IMR-90 (cell line): ENCODE data around the gene NADSYN1. TPM values are rescaled to one million over a fixed set of nuclear protein-coding genes. Genes with fewer than 3 reads are reported as not detected.

Experiments used
- ATAC-seq: fragments of 200-7000 bp; cut with Tn5 transposase; 2 replicates; pipeline ENCODE4 v1.9.1; 2020; ENCODE audit warnings: low read depth, mild to moderate bottlenecking, moderate library complexity
- BruUV-seq: library from RNA; stranded (reverse); fragments of 400-500 nt; replicated peaks from 2 replicates; lab custom pipeline; 2021; lab: Mats Ljungman, UMichigan
- CTCF ChIA-PET: fragments of 300-600 bp; formaldehyde crosslinking; extraction: SDS; loops from one replicate; lab custom pipeline; 2021; ENCODE audit warnings: antibody characterized with exemption; lab: Yijun Ruan, JAX
- POLR2A ChIA-PET: fragments of 300-600 bp; sonication (Branson Sonifier 250); formaldehyde crosslinking; loops from one replicate; lab custom pipeline; 2022; ENCODE audit warnings: antibody characterized with exemption; ENCODE audit not compliant: unreplicated experiment; lab: Charles Lee
- DNase-seq: peaks from one replicate; pipeline ENCODE4 v3.0.0; 2013
- H2AFZ ChIP-seq: replicated peaks from 2 replicates; pipeline ENCODE3; 2013; ENCODE audit warnings: low read length, mild to moderate bottlenecking; ENCODE audit not compliant: poor library complexity
- H2AK5ac ChIP-seq: 2 replicates; pipeline ENCODE4 v1.6.1; 2013; ENCODE audit warnings: low read depth, low read length, inconsistent platforms
- H2AK9ac ChIP-seq: replicated peaks from 2 replicates; pipeline ENCODE3; 2013; ENCODE audit warnings: mild to moderate bottlenecking, low read depth, low read length, moderate library complexity; ENCODE audit not compliant: poor library complexity
- H2BK120ac ChIP-seq: 2 replicates; pipeline ENCODE4 v1.6.1; 2013; ENCODE audit warnings: low read depth, low read length, inconsistent platforms
- H2BK15ac ChIP-seq: 3 replicates; pipeline ENCODE4 v1.6.1; 2013; ENCODE audit warnings: low read depth, low read length, inconsistent platforms
- H2BK20ac ChIP-seq: 2 replicates; pipeline ENCODE4 v1.6.1; 2013; ENCODE audit warnings: low read depth, mild to moderate bottlenecking, inconsistent platforms, low read length, moderate library complexity
- H2BK5ac ChIP-seq: 2 replicates; pipeline ENCODE4 v1.6.1; 2013; ENCODE audit warnings: mild to moderate bottlenecking, low read depth, low read length, inconsistent platforms; ENCODE audit not compliant: poor library complexity, severe bottlenecking
- H3K14ac ChIP-seq: replicated peaks from 2 replicates; pipeline ENCODE4 v1.6.1; 2013; ENCODE audit warnings: low read depth, low read length, inconsistent platforms
- H3K18ac ChIP-seq: 2 replicates; pipeline ENCODE4 v1.6.1; 2013; ENCODE audit warnings: low read depth, low read length, control low read depth
- H3K23ac ChIP-seq: 2 replicates; pipeline ENCODE4 v1.6.1; 2013; ENCODE audit warnings: low read depth, low read length, inconsistent platforms
- H3K27ac ChIP-seq: 2 replicates; pipeline ENCODE4 v1.5.1; 2013; ENCODE audit warnings: mild to moderate bottlenecking, control low read depth, low read length; ENCODE audit not compliant: insufficient read depth
- H3K27me3 ChIP-seq: 2 replicates; pipeline ENCODE4 v1.6.1; 2013; ENCODE audit warnings: low read length; ENCODE audit not compliant: control insufficient read depth, insufficient read depth
- H3K36me3 ChIP-seq: 2 replicates; pipeline ENCODE4 v1.6.1; 2013; ENCODE audit warnings: low read length, mixed read lengths; ENCODE audit not compliant: control insufficient read depth, insufficient read depth
- H3K4ac ChIP-seq: 2 replicates; pipeline ENCODE4 v1.6.1; 2013; ENCODE audit warnings: low read depth, low read length, inconsistent platforms
- H3K4me1 ChIP-seq: 2 replicates; pipeline ENCODE4 v1.6.1; 2013; ENCODE audit warnings: low read length, mixed read lengths; ENCODE audit not compliant: control insufficient read depth, insufficient read depth
- H3K4me2 ChIP-seq: 2 replicates; pipeline ENCODE4 v1.6.1; 2013; ENCODE audit warnings: low read depth, mild to moderate bottlenecking, control low read depth, low read length, moderate library complexity
- H3K4me3 ChIP-seq: 2 replicates; pipeline ENCODE4 v1.5.1; 2013; ENCODE audit warnings: low read depth, mild to moderate bottlenecking, control low read depth, low read length, moderate library complexity; ENCODE audit not compliant: insufficient read depth
- H3K56ac ChIP-seq: 2 replicates; pipeline ENCODE4 v1.6.1; 2013; ENCODE audit warnings: low read length, inconsistent platforms; ENCODE audit not compliant: insufficient read depth; ENCODE audit errors: extremely low read depth
- H3K79me1 ChIP-seq, 2 experiments: 2 replicates each; pipeline ENCODE4 v1.6.1; 2013; ENCODE audit warnings: low read length in 2 of 2, inconsistent platforms in 1 of 2, low read depth in 1 of 2
- H3K9ac ChIP-seq: 2 replicates; pipeline ENCODE4 v1.6.1; 2013; ENCODE audit warnings: low read depth, low read length, control low read depth
- H3K9me1 ChIP-seq: 2 replicates; pipeline ENCODE4 v1.6.1; 2013; ENCODE audit warnings: low read length, inconsistent platforms; ENCODE audit not compliant: insufficient read depth
- H3K9me3 ChIP-seq: 2 replicates; pipeline ENCODE4 v1.6.1; 2013; ENCODE audit warnings: low read length; ENCODE audit not compliant: control insufficient read depth, insufficient read depth
- H4K20me1 ChIP-seq: 2 replicates; pipeline ENCODE4 v1.6.1; 2013; ENCODE audit warnings: low read length, inconsistent platforms; ENCODE audit not compliant: insufficient read depth
- H4K5ac ChIP-seq: 2 replicates; pipeline ENCODE4 v1.6.1; 2013; ENCODE audit warnings: mild to moderate bottlenecking, low read depth, low read length, control low read depth
- H4K8ac ChIP-seq, 2 experiments: 2 replicates each; pipeline ENCODE4 v1.6.1; 2013; ENCODE audit warnings: low read depth in 2 of 2, low read length in 2 of 2, control low read depth in 1 of 2, inconsistent platforms in 1 of 2
- H4K91ac ChIP-seq: 2 replicates; pipeline ENCODE4 v1.6.1; 2013; ENCODE audit warnings: low read depth, low read length, inconsistent platforms; ENCODE audit not compliant: insufficient read depth
- BHLHE40 ChIP-seq: fragments of 150-350 bp; IDR thresholded peaks from 2 replicates; pipeline ENCODE4 v1.6.1; 2016; ENCODE audit warnings: mild to moderate bottlenecking, low read depth, low read length
- CEBPB ChIP-seq: IDR thresholded peaks from 2 replicates; pipeline ENCODE4 v1.6.1; 2012; ENCODE audit warnings: low read depth, low read length, improper control_type of control experiment
- CHD1 ChIP-seq: IDR thresholded peaks from 2 replicates; pipeline ENCODE4 v1.6.1; 2012; ENCODE audit warnings: low read depth, low read length, improper control_type of control experiment
- FOS ChIP-seq: fragments of 150-350 bp; IDR thresholded peaks from 2 replicates; pipeline ENCODE4 v1.6.1; 2016; ENCODE audit warnings: low read depth, low read length
- MAFK ChIP-seq: IDR thresholded peaks from 2 replicates; pipeline ENCODE4 v1.6.1; 2012; ENCODE audit warnings: low read depth, low read length, improper control_type of control experiment
- MAZ ChIP-seq: IDR thresholded peaks from 2 replicates; pipeline ENCODE4 v1.6.1; 2012; ENCODE audit warnings: low read depth, mild to moderate bottlenecking, low read length, improper control_type of control experiment, moderate library complexity, borderline replicate concordance
- MXI1 ChIP-seq: IDR thresholded peaks from 2 replicates; pipeline ENCODE4 v1.6.1; 2012; ENCODE audit warnings: low read depth, mild to moderate bottlenecking, low read length, moderate library complexity, borderline replicate concordance
- POLR2A ChIP-seq: IDR thresholded peaks from 2 replicates; pipeline ENCODE4 v1.6.1; 2012; ENCODE audit warnings: mild to moderate bottlenecking, low read depth, low read length
- RCOR1 ChIP-seq: IDR thresholded peaks from 2 replicates; pipeline ENCODE4 v1.6.1; 2012; ENCODE audit warnings: mild to moderate bottlenecking, low read length, improper control_type of control experiment; ENCODE audit not compliant: insufficient replicate concordance
- RFX5 ChIP-seq: IDR thresholded peaks from 2 replicates; pipeline ENCODE4 v1.8.0; 2012; ENCODE audit warnings: low read depth, mild to moderate bottlenecking, low read length, moderate library complexity
- SMC3 ChIP-seq: fragments of 150-350 bp; IDR thresholded peaks from 2 replicates; pipeline ENCODE4 v1.6.1; 2016; ENCODE audit warnings: low read depth, mild to moderate bottlenecking, antibody characterized with exemption, low read length, moderate library complexity
- WGBS, 2 experiments: methylation state at CpG; one replicate each; pipeline versions ENCODE4 v1.1.5 to v1.1.7; 2013; ENCODE audit warnings: missing lambda C conversion rate in 2 of 2; ENCODE audit not compliant: insufficient read length in 1 of 2; ENCODE audit errors: extremely low coverage in 2 of 2; 5-methylcytosine and 5-hydroxymethylcytosine counted together
- dilution Hi-C: fragments of 300-500 bp; cut with HindIII; formaldehyde crosslinking; loops from one replicate; pipeline ENCODE4 v1.14.3; 2018; ENCODE audit warnings: low sequenced_read_pairs; ENCODE audit not compliant: unreplicated experiment
- in situ Hi-C: fragments of 300-500 bp; cut with MboI; formaldehyde crosslinking; loops from 3 replicates; pipeline ENCODE4 v1.14.3; 2019; ENCODE audit warnings: low sequenced_read_pairs, inconsistent platforms, mixed read lengths
- intact Hi-C: fragments of 100-400 bp; cut with micrococcal nuclease; formaldehyde crosslinking; loops from 2 replicates; pipeline ENCODE4 v1.10.0; 2022
- polyA plus RNA-seq, 3 experiments: library from polyadenylated mRNA; depleted of rRNA; stranded (reverse); fragments of >200 nt; gene quantifications; 2 replicates each; pipeline ENCODE4 v1.2.3, GENCODE V29; 2012; ENCODE audit warnings: low replicate concordance in 1 of 3
- total RNA-seq: library from RNA; depleted of rRNA; stranded (reverse); fragments of >200 nt; gene quantifications from 2 replicates; pipeline ENCODE4 v1.2.3, GENCODE V29; 2012
- TF ChIP-seq, protein P1 (sequence below): conservative IDR thresholded peaks from 2 replicates; pipeline ENCODE4 v1.5.1; 2012; ENCODE audit warnings: mild to moderate bottlenecking, low read depth, low read length, improper control_type of control experiment
- TF ChIP-seq, protein P2 (sequence below): fragments of 150-350 bp; IDR thresholded peaks from 2 replicates; pipeline ENCODE4 v1.6.1; 2016; ENCODE audit warnings: low read depth, mild to moderate bottlenecking, low read length, moderate library complexity, borderline replicate concordance

NADSYN1 gene
- total and polyA plus RNA-seq, 2 of the 4 experiments (the other 2 are of a cell fraction), result 69.5 to 70.4 TPM

DNA sequence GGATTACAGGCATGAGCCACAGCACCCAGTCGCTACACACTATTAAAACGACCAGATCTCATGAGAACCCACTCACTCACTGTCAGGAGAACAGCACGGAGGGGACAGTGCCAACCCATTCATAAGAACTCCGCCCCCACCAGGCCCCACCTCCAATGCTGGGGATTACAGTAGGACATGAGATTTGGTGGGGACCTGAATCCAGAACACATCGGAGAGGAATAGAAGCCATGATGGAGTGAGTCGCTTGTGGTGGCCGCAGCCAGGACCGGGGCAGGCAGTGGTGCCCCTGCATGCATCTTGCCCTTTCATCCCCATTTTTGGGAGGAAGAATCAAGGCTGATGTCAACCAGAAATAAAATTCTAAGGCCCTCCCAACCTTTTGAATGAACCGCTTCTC, 8.7 kb downstream of the NADSYN1 start:
- intact Hi-C loops (no loop called here), in situ Hi-C loops (no loop called here), dilution Hi-C loops (no loop called here)
- Histone ChIP-seq H2AK5ac (no peak overlapping the region), H3K18ac (no peak overlapping the region), H4K20me1 (no peaks in the 10 kb centered on the region), H4K8ac (no peak overlapping the region), H3K4me2 (no peak overlapping the region), H2BK120ac (no peak overlapping the region), H3K9ac (no peak overlapping the region), H3K4ac (no peak overlapping the region), H3K4me3 (no peak overlapping the region), H3K14ac (no peak overlapping the region), H3K56ac (no peak overlapping the region), H2AFZ (no peak overlapping the region), H2AK9ac (no peak overlapping the region), H4K91ac (no peak overlapping the region), H3K9me3 (no peaks in the 10 kb centered on the region), H3K9me1 (no peaks in the 10 kb centered on the region), H3K23ac (no peak overlapping the region), H2BK15ac (no peak overlapping the region), H3K27ac (no peak overlapping the region), H3K79me1 (peaks cover 4 to 9% of the 10 kb centered on the region in 2 experiments; a peak in 2 of 4 replicates), H4K5ac (no peak overlapping the region), H3K36me3 (peaks cover 57% of the 10 kb centered on the region), H3K4me1 (no peaks in the 10 kb centered on the region), H3K27me3 (no peaks in the 10 kb centered on the region), H2BK5ac (no peak overlapping the region), H2BK20ac (no peak overlapping the region)
- no peak for ATAC-seq
- no CpG with 5 or more reads among the region's 9 CpGs for WGBS, 2 experiments
- POLR2A ChIA-PET, result no interaction called here
- DNase-seq, result no peak
- BruUV-seq, result no TSS peak
- TF ChIP-seq RCOR1, result no peak
- TF ChIP-seq CEBPB, result no peak
- no peak for TF ChIP-seq CHD1
- TF ChIP-seq, protein P1, sequence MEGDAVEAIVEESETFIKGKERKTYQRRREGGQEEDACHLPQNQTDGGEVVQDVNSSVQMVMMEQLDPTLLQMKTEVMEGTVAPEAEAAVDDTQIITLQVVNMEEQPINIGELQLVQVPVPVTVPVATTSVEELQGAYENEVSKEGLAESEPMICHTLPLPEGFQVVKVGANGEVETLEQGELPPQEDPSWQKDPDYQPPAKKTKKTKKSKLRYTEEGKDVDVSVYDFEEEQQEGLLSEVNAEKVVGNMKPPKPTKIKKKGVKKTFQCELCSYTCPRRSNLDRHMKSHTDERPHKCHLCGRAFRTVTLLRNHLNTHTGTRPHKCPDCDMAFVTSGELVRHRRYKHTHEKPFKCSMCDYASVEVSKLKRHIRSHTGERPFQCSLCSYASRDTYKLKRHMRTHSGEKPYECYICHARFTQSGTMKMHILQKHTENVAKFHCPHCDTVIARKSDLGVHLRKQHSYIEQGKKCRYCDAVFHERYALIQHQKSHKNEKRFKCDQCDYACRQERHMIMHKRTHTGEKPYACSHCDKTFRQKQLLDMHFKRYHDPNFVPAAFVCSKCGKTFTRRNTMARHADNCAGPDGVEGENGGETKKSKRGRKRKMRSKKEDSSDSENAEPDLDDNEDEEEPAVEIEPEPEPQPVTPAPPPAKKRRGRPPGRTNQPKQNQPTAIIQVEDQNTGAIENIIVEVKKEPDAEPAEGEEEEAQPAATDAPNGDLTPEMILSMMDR, result no peak
- no peak for TF ChIP-seq FOS
- no peak for TF ChIP-seq POLR2A
- TF ChIP-seq MAFK, result no peak
- TF ChIP-seq, protein P2, sequence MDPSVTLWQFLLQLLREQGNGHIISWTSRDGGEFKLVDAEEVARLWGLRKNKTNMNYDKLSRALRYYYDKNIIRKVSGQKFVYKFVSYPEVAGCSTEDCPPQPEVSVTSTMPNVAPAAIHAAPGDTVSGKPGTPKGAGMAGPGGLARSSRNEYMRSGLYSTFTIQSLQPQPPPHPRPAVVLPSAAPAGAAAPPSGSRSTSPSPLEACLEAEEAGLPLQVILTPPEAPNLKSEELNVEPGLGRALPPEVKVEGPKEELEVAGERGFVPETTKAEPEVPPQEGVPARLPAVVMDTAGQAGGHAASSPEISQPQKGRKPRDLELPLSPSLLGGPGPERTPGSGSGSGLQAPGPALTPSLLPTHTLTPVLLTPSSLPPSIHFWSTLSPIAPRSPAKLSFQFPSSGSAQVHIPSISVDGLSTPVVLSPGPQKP, result no peak
- TF ChIP-seq MAZ, result no peak
- TF ChIP-seq MXI1, result no peak
- no peak for TF ChIP-seq SMC3
- TF ChIP-seq BHLHE40, result no peak
- TF ChIP-seq RFX5, result no peak
- CTCF ChIA-PET, result no interaction called here
